Mammary epithelial cell (primary cell): Measurements from ENCODE around the gene USH1C.

ENCODE experiments used
- CTCF ChIP-seq, 2 donors: IDR thresholded peaks in 1 of 2; conservative IDR thresholded peaks in 1 of 2; 2 replicates each; pipeline ENCODE4 v1.5.1; 2011 to 2012; ENCODE audit warnings: inconsistent platforms in 2 of 2, low read length in 2 of 2, mild to moderate bottlenecking in 2 of 2, control low read depth in 1 of 2, low read depth in 1 of 2; ENCODE audit not compliant: insufficient read depth in 1 of 2; ENCODE audit errors: extremely low read depth in 1 of 2
- EZH2 ChIP-seq: IDR thresholded peaks from 2 replicates; pipeline ENCODE4 v1.6.1; 2012; ENCODE audit warnings: low read length, inconsistent platforms, borderline replicate concordance

DNA sequence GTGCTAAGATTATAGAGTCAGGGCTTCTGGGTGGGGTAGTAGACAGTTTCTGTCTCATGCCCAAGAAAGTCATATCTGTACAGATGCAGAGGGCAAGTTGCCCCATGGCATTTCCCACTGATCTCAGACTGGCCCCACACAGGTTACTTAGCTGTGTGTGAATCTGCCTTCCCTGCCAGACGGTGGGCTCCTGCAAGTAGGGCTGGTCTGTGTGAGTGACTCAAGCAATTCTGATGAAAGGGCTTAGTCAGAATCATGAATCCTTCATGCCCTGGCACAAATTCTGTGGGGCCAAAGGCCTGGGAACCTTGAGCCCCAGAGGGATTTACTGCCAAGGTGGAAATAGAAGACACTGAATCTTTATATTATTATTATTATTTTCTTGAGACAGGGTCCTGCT, 30.4 kb downstream of the USH1C start:
- TF ChIP-seq CTCF (conservative IDR thresholded peaks at IDR 0.05 in 1 of 2, IDR thresholded peaks at IDR 0.05 in 1 of 2; ENCODE audit: extremely low read depth in 1 of 2, insufficient read depth in 1 of 2, low read depth in 1 of 2, low read length in 2 of 2) (no peak), EZH2 (no peak)
